D341Med (cell line): Measurements from ENCODE around the gene SLC35E1.
"Not testable (repeated sequence)": the region's sequence is repeated elsewhere in the genome, so short reads cannot be mapped to it uniquely, and the experiment has no call there.

Source experiments
- DNase-seq: peaks from one replicate; pipeline ENCODE4 v3.0.0; 2012; ENCODE audit warnings: low spot score

The SLC35E1 gene

GRCh38 chr19:16522559-16523377 lies 49.4 kb downstream of the SLC35E1 start:
- peak; percentile 30 for DNase-seq

- peak; percentile 34 for DNase-seq
These were observed 50.4 kb downstream of the SLC35E1 start for GRCh38 chr19:16521715-16522289.

- DNase-seq: no peak
These were observed 51.1 kb downstream of the SLC35E1 start for GRCh38 chr19:16520986-16521624.

GRCh38 chr19:16520074-16520973 lies 51.9 kb downstream of the SLC35E1 start:
- DNase-seq: no peak

- DNase-seq: peak; percentile 40
These were observed 53.0 kb downstream of the SLC35E1 start for GRCh38 chr19:16519230-16519687.

GRCh38 chr19:16518483-16519229 lies 53.6 kb downstream of the SLC35E1 start:
- DNase-seq: peak; percentile 62

- DNase-seq: peak; percentile 31
These were observed 54.2 kb downstream of the SLC35E1 start for GRCh38 chr19:16518061-16518460.

GRCh38 chr19:16516923-16517610 lies 55.1 kb downstream of the SLC35E1 start:
- DNase-seq: peak; percentile 24

- DNase-seq: peak; percentile 34
These were observed 55.8 kb downstream of the SLC35E1 start for GRCh38 chr19:16516381-16516780.

GRCh38 chr19:16514383-16515019 lies 57.7 kb downstream of the SLC35E1 start:
- DNase-seq: peak; percentile 56

GRCh38 chr19:16512611-16513010 lies 59.6 kb downstream of the SLC35E1 start:
- not testable (repeated sequence) for DNase-seq

- DNase-seq: no peak
These were observed 62.8 kb downstream of the SLC35E1 start for GRCh38 chr19:16509141-16510061.

- no peak for DNase-seq
These were observed 63.7 kb downstream of the SLC35E1 start for GRCh38 chr19:16508546-16508945.

GRCh38 chr19:16506961-16507360 lies 65.3 kb downstream of the SLC35E1 start:
- DNase-seq: no peak

- not testable (repeated sequence) for DNase-seq
These were observed 66.1 kb downstream of the SLC35E1 start for GRCh38 chr19:16506161-16506560.

GRCh38 chr19:16504271-16504670 lies 67.9 kb downstream of the SLC35E1 start:
- DNase-seq: no peak
